SU-DHL-6 (cell line): ENCODE data around the gene GNPDA2.

Experiments used
- EZH2phosphoT487 ChIP-seq: fragments of 200-600 bp; sonication (generic), shearing (Covaris generic); conservative IDR thresholded peaks from 2 replicates; pipeline ENCODE4 v1.6.1; 2018; ENCODE audit warnings: mild to moderate bottlenecking, antibody characterized with exemption, low read length, moderate library complexity, mixed read lengths
- TF ChIP-seq, protein P1 (sequence below): fragments of 200-600 bp; sonication (generic); IDR thresholded peaks from one replicate; pipeline ENCODE4 v1.5.1; 2017; ENCODE audit warnings: antibody characterized with exemption, mild to moderate bottlenecking, low read length, moderate library complexity; ENCODE audit not compliant: insufficient read depth, poor library complexity, severe bottlenecking

DNA sequence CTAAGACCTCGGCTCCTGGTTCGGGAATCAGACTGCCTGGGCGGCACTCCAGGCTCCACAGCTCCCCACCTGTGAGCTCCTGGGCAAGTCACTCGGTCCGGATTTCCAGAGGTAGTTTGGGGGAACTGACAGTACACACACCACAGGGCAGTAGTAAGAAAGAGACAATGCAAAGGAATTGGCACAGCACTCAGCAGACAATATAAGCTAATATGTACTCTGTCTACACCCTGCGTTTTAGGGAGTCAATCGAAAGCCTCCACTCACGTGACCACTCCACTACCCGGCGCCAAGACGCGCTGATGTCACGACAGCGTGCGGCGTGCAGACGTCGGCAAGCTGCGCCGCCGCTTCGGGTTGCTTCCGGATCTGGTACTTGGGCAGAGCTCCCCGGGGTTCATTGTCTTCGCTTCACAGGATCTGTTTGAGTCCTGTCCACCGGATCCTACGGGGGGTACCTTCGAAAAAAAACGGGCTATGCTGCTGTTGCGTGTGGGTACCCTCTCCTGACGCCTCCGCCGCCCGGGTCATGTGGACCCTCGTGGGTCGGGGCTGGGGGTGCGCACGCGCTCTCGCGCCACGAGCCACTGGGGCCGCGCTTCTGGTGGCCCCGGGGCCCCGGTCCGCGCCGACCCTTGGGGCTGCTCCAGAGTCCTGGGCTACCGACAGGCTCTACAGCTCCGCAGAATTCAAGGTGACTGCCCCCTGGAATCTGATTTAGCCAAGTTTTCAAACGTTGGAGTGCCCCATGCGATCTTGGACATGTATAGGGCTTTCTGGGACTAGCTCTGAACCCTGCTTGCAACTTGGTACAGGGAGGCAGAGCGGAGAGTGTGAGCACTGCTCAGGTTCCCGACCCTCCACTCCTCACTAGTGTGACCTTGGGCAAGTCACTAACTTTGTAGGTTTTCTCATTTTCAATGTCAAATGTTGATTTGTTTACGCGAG lies 48.0 kb downstream of the GNPDA2 start, which contains the start of gene GUF1:
- TF ChIP-seq, protein P1, sequence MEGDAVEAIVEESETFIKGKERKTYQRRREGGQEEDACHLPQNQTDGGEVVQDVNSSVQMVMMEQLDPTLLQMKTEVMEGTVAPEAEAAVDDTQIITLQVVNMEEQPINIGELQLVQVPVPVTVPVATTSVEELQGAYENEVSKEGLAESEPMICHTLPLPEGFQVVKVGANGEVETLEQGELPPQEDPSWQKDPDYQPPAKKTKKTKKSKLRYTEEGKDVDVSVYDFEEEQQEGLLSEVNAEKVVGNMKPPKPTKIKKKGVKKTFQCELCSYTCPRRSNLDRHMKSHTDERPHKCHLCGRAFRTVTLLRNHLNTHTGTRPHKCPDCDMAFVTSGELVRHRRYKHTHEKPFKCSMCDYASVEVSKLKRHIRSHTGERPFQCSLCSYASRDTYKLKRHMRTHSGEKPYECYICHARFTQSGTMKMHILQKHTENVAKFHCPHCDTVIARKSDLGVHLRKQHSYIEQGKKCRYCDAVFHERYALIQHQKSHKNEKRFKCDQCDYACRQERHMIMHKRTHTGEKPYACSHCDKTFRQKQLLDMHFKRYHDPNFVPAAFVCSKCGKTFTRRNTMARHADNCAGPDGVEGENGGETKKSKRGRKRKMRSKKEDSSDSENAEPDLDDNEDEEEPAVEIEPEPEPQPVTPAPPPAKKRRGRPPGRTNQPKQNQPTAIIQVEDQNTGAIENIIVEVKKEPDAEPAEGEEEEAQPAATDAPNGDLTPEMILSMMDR: no peak
- TF ChIP-seq EZH2phosphoT487: no peak
